ENCODE data around the gene CYSRT1.
A peak's percentile ranks its signal among the peaks of the same experiment; 100 is the strongest.

Gene CYSRT1

GRCh38 chr9:137212520-137212919, 12.5 kb upstream of the CYSRT1 start:
- DNase-seq (ENCODE audit: low spot score), result no peak

DNA sequence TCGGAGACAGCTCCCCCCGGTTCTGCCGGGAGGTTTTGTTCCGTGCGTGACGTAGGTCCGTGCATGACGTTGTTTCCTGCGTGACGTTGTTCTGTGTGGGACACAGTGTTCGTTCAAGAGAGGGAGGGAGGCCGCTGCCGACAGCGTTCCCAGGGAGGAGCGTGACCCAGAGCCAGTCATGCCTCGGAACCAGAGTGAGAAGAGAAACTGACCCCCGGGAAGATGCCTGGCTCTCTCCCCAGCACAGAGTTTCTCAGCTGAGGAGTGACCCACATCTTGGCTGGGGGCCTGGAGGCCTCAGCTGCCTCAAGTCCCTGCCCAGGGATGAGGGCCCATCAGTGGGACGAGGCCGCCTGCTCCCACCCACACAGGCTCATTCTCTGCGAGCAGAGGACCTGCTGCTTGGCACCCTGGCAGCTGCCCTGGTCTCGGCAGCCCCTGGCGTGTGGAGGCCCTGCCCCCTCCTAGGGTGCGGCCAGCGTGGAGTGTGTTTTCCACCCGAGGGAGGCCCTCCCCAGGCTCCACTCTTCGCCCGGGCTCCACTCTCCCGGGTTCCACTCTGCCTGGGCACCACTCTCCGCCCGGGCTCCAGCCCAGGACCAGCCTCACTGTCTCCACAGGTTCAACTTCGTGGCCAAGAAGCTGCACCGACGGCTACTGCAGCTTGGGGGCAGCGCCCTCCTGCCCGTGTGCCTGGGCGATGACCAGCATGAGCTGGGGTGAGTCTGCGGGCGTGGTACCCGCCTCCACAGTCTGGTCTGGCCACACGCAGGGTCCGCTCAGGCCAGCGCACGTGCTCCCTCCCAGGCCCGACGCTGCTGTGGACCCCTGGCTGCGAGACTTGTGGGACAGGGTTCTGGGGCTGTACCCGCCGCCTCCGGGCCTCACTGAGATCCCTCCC, 11.6 kb upstream of the CYSRT1 start:
- no peak for DNase-seq (ENCODE audit: low spot score)

GRCh38 chr9:137214620-137215019, 10.4 kb upstream of the CYSRT1 start:
- DNase-seq (ENCODE audit: low spot score), result no peak

GRCh38 chr9:137215196-137215986, 9.6 kb upstream of the CYSRT1 start:
- DNase-seq (ENCODE audit: low spot score), result no peak

GRCh38 chr9:137216188-137216965, 8.6 kb upstream of the CYSRT1 start:
- no peak for DNase-seq (ENCODE audit: low spot score)

GRCh38 chr9:137217276-137218211, 7.4 kb upstream of the CYSRT1 start:
- DNase-seq (ENCODE audit: low spot score), result no peak

DNA sequence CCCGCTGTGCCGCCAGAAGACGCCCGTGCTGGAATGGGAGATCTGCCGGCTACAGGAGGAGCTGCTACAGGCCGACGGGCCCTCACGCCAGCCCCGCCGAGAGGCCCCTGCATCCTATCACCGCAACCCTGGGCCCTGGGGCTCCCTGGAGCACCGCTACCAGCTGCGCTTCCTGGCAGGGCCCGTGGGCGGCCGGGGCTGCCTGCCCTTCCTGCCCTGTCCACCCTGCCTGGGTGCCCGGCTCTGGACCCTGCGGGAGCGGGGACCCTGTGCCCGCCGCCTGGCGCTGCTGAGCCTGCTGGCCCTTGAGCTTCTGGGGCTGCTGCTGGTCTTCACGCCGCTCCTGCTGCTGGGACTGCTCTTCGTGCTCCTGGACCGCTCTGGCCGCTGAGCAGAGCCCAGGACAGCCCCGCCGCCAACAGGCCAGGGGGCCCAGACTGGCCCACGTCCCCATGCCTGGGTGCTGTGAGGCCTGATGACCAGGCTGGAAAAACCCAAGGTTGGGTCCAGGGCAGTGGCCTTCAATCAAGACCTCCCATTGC, 6.7 kb upstream of the CYSRT1 start:
- no peak for DNase-seq (ENCODE audit: low spot score)

- no peak for DNase-seq (ENCODE audit: low spot score)
Measured at GRCh38 chr9:137218754-137219271, 6.2 kb upstream of the CYSRT1 start.

DNA sequence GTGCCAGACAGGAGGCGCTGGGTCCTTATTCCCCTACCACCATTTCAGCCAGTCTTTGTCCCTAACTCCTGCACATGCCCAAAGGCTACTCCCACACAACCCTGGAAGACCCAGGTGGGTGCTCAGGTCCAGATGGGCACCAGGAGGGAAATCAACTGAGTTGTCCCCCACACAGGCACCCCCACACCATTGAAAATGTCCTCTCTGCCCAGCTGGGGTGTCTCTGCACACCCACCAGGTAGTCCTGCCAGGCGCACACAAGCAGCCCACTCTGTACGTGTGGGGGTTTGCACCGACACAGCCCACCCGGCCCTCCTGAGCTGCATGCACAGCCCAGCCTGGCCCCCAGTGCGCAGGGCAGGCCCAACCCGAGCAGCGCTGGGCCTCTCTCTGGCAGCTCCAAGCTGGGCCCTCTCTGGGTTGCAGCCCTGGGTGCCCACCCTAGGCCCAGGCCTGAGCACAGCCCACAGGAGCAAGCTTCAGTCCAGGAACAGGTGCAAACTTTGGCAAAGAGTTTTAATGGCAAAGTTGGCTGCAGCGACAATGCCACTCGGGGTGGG, 5.1 kb upstream of the CYSRT1 start:
- no peak for DNase-seq (ENCODE audit: low spot score)

GRCh38 chr9:137220317-137221094, 4.5 kb upstream of the CYSRT1 start:
- DNase-seq (ENCODE audit: low spot score), result no peak

DNA sequence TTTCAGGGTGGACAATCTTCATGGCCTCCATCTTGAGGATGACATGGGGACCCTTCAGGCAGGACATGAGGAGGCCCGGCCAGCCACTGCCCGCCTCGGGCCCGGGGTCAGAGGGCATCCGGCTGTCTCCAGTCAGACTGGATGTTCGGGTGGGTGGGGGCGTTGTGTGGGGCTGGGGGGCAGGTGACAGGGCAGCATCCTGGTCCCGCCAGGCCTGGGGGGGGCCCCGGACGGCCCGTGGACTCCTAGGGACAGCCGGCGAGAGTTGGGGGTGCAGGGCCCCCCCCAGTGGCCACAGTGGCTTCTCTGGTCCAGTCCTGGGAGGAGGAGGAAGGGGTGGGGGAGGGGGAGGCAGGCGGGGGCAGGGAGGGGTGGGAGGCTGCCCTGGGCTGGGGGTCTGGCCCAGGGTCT, 3.9 kb upstream of the CYSRT1 start:
- no peak for DNase-seq (ENCODE audit: low spot score)

DNA sequence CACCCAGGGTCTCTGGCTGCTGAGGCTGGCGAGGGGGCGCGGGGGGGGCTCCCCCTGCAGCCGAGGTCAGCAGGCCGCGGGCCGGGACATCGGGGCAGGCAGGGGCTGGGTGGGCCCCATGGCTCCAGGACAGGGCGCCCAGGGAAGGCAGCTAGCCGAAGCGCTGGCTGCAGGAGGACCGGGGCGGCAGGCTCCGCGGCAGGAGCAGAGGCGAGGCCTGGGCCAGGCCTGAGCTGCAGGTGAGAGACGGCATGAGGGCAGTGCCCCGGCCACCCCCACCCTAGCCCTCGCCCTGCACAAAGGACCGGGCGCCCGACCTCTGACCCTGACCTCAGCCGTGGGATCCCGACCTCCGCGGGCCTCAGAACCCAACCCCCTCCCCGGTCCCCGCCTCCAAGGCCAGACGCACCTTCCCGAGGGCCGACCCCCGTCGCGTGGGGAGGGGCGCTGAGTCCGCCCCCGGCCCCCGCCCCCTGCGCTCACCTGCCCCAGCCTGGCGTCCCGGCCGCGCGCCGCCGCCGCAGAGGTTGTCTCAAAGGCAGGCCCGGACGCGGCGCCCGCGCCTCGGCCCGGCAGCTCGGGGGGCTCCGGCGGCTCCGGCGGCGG, 3.4 kb upstream of the CYSRT1 start:
- DNase-seq (ENCODE audit: low spot score), result no peak

DNA sequence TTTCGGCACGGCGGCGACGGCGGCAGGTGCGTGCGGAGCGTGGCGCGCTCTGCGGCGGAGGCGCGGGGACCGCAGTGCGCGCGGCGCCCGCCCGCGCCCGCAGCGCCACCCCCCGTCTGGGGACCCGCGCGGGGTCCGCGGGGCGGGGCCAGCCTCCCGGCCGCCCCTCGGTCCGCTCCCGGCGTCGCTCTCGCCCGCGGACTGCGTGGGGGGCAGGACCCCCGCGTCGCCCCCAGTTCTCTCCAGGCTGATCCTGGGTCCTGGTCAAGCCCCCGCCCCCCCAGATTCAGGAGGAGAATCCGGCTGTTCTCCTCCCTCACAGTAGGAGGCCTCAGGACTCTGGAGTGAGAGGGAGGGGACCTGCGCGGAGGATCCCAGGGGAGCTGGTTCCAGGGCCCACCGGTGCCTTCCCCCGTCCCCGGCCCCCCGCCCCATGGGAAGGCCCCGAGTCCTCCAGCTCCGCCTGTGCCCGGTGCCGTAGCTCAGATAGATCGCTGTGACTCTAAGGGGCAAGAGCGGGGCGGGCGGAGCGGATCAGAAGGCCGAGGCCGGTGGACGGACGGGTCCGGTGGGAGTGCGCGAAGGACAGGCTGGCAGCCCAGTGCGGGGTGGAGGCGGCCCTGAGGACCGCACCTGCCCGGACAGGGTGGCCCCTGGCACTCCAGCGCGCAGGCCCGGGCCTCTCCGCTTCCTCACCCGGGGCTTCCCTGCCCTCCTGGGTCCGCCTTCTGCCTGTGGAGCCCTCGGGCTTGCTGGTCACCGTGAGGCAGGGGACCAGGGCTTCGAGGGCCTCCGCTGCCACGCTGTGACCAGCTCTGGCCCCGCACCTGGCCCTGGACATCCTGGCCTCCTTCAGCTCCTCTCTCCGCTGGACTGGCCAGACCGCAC, 2.5 kb upstream of the CYSRT1 start, which contains the start of gene RNF208:
Gene RNF208, minus strand, starts transcription at position 51 of the 888 bp plus-strand sequence. CDS start 1,028 bp downstream, outside the sequence.
- DNase-seq (ENCODE audit: low spot score), result no peak

- DNase-seq (ENCODE audit: low spot score), result peak; percentile 97
Measured at GRCh38 chr9:137223078-137223970, 1.6 kb upstream of the CYSRT1 start.

- DNase-seq (ENCODE audit: low spot score), result no peak
Measured at GRCh38 chr9:137225699-137226331, 841 bp downstream of the CYSRT1 start.

GRCh38 chr9:137226338-137227053, 1.5 kb downstream of the CYSRT1 start:
- no peak for DNase-seq (ENCODE audit: low spot score)

Data from putamen (tissue), 1 donor.